CD4-positive, alpha-beta T cell treated with Interleukin-17A for 1 hour (primary cell): ENCODE data around the gene P3R3URF.

Experiments used
- DNase-seq: peaks from one replicate; pipeline ENCODE4 v3.0.0-alpha.2; 2020

P3R3URF gene

DNA sequence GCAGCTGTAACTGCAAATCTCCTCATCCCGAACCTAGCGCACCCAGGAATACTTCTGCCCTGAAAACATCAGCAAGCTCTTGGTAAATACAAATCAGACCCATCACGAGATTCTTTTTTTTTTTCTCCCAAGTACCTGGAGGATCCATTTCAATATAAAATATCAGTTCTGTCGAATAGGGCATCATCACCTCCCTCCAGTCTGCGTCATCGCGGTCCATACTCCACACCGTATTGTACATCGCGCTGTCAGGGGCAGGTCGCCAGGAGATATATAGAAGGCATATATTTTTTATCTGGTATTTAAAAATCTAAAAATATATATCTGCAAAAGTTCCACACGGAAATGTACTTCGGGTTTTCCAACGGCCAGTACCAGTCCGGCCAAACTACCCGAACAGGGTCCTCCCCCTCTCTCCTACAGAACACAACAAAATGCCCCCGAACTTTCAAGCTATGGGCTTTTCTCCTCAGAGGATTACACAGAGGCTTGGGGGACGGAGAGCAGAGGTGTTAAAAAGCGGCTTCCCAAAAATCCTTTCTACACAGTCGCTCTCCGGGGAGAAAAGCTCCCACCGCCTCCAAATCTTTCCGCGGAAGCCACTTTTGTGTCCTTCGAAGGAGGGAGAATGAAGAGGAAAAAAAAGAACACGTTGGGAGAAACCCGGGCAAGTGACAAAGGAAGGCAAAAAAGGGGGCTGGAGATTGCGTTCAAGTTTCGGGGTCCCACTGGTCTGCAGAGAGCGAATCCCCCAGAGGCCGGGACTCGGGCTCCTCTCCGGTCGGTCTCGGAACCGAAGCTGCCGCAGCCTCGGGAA, 44.4 kb downstream of the P3R3URF start:
- DNase-seq, result peak; percentile 32

DNA sequence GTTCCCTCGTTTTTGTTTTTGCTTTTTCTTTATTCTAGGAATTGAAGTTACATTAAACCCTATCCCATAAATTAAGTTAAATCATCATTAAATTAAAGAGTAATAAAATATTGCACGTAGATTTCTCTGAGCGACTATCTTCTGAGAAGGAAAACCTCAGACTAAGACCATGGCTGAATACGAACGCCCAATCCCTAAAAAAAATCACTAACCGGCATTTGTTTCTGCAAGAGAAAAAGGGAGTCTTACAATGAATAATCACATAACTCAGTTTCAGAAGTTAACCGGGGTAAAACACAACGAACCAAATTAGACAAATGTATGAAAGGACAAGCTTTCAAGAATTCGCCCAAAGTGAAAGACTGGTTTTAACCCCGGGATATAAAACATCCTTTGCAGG, 45.2 kb downstream of the P3R3URF start:
- DNase-seq, result no peak

DNA sequence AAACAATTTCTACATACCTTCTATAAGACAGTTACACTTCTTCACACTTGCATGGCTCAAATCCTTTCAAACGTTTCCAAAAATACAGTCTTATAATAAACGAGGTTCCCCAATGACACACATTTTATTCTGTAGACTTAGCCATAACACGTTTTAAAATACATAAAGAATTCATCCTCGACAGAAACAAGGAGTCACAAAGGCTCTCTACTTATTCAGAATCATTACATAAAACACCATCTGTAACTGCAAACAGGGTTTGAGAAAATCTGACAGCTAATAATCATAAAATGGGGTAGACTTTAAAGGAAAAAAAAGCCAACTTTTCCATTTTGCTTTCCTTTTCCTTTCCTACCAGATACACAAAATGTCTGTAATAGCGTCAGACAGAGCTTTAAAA, 45.7 kb downstream of the P3R3URF start:
- no peak for DNase-seq

DNA sequence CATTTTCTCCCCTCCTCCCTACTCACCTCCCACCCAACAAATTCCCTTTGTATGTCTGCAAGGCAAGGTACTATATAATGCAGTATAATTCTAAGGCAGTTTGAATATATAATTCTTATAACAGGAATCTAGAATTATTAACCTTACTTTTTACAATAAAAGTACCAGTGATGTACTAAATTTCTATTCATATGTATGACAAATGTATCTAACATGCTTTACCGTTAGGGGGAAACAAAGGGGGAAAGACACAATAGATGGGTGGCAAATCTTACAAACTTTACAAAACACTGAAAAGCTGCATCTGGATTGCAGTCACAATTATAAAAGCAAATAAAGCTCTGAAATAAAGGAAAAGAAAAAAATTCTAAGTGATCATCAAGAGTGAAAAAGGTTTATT, 46.2 kb downstream of the P3R3URF start:
- DNase-seq, result no peak

DNA sequence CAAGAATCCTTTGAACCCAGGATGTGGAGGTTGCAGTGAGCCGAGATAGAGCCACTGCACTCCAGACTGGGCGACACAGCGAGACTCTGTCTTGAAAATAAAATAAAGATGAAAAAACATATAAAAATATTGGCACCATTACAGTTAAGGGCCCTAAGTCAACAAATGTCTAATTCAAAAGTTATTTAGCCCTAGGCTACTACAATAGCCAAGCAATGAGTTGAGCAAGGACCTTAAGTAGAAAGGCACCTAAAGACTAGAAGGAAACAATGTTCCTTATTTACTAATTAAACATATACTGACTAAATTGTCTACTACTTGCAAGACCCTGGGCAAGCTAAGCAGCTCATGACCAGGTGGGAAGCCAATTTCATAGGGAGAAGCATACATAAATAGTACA, 47.9 kb downstream of the P3R3URF start:
- no peak for DNase-seq
